ENCODE measurements around the gene ZNF112. TPM values are rescaled to one million over a fixed set of nuclear protein-coding genes. Genes with fewer than 3 reads are reported as not detected.

The ZNF112 gene
- polyA plus RNA-seq, 3 donors, result 0.03 TPM; not detected in 2

DNA sequence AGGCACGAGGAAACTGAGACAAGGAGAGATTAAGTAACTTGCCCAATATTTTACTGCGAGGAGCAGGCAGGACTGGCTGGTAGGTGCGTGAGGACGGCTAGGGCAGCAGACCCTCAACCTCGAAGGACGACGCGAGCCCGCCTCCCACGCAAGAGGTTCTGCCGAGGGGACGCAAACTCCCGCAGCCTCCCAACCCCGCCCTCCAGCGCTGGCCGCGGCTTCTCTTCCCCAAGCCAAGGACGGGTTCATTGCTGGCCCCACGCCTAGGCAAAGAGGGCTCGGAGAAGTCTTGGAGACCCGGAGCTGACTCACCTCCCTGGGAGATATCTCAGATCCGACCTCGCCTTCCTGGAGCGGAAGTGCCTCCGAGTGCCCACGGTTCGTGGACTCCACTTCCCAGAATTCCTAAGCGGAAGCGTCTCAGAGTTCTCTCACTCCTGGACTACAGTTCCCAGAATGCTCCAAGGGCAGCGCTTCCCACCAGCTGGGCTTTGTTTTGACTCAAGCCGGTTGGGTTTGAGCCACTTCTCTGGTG is 51.8 kb downstream of the ZNF112 start, which contains the start of gene ZNF235:
Gene ZNF235 (minus strand): TSS at position 367 of the 535 bp plus-strand sequence. CDS start 1,621 bp downstream, outside the sequence.
- Mint-ChIP-seq H3K36me3 (peaks cover 17 to 21% of the 10 kb centered on the region in 2 donors), H3K27me3 (ENCODE audit: low read depth in 3 of 3) (peaks cover 1 to 3% (median 2%) of the 10 kb centered on the region in 3 donors), H3K4me1 (peaks cover 16% of the 10 kb centered on the region), H3K9me3 (peaks cover 16 to 46% (median 38%) of the 10 kb centered on the region in 7 donors), H3K4me3 (peak within 1 kb of the TSS; percentile 92 to 96), H3K27ac (peak within 1 kb of the TSS in 5 of 7 donors; percentile 37 to 78 (median 64))
- TF ChIP-seq, protein P1, sequence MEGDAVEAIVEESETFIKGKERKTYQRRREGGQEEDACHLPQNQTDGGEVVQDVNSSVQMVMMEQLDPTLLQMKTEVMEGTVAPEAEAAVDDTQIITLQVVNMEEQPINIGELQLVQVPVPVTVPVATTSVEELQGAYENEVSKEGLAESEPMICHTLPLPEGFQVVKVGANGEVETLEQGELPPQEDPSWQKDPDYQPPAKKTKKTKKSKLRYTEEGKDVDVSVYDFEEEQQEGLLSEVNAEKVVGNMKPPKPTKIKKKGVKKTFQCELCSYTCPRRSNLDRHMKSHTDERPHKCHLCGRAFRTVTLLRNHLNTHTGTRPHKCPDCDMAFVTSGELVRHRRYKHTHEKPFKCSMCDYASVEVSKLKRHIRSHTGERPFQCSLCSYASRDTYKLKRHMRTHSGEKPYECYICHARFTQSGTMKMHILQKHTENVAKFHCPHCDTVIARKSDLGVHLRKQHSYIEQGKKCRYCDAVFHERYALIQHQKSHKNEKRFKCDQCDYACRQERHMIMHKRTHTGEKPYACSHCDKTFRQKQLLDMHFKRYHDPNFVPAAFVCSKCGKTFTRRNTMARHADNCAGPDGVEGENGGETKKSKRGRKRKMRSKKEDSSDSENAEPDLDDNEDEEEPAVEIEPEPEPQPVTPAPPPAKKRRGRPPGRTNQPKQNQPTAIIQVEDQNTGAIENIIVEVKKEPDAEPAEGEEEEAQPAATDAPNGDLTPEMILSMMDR (IDR thresholded peaks at IDR 0.05), result no peak
- Histone ChIP-seq H2AFZ (ENCODE audit: insufficient read depth, low read depth, low read length, poor library complexity, severe bottlenecking) (peak within 1 kb of the TSS; percentile 99), H3K4me2 (replicated peaks; ENCODE audit: extremely low read depth, low read length, poor library complexity, severe bottlenecking) (peak within 1 kb of the TSS; percentile 92), H3K4me3 (replicated peaks in 1 of 3; ENCODE audit: low read depth in 2 of 3, low read length in 3 of 3) (peak within 1 kb of the TSS; percentile 70 to 98 (median 93)), H3K36me3 (replicated peaks in 1 of 2; ENCODE audit: control insufficient read depth in 1 of 2, insufficient read depth in 2 of 2, low read length in 2 of 2) (peaks cover 7 to 25% of the 10 kb centered on the region in 2 donors), H3K79me2 (ENCODE audit: insufficient read depth, low read length) (peaks cover 3% of the 10 kb centered on the region), H3K27me3 (ENCODE audit: control insufficient read depth in 2 of 2, insufficient read depth in 2 of 2, low read length in 2 of 2) (no peaks in the 10 kb centered on the region), H3K9me3 (replicated peaks in 1 of 2; ENCODE audit: control insufficient read depth in 1 of 2, insufficient read depth in 1 of 2, low read length in 2 of 2) (peaks cover 14 to 40% of the 10 kb centered on the region in 2 donors), H3K4me1 (ENCODE audit: control insufficient read depth in 1 of 2, insufficient read depth in 2 of 2, low read length in 2 of 2) (peaks cover 12 to 19% of the 10 kb centered on the region in 2 donors), H3K27ac (ENCODE audit: low read depth in 1 of 2, low read length in 2 of 2) (peak within 1 kb of the TSS in 1 of 2 donors; percentile 67), H4K20me1 (ENCODE audit: insufficient read depth, low read length) (no peaks in the 10 kb centered on the region), H3K9ac (ENCODE audit: insufficient read depth, low read length, poor library complexity, severe bottlenecking) (peak within 1 kb of the TSS; percentile 72)
- intact Hi-C loops (cut with micrococcal nuclease), result no loop called here
- peak; percentile 73 to 92 (median 89) for DNase-seq
- WGBS (ENCODE audit: insufficient coverage), result 0% methylated on average over 28 of the region's 31 CpGs

DNA sequence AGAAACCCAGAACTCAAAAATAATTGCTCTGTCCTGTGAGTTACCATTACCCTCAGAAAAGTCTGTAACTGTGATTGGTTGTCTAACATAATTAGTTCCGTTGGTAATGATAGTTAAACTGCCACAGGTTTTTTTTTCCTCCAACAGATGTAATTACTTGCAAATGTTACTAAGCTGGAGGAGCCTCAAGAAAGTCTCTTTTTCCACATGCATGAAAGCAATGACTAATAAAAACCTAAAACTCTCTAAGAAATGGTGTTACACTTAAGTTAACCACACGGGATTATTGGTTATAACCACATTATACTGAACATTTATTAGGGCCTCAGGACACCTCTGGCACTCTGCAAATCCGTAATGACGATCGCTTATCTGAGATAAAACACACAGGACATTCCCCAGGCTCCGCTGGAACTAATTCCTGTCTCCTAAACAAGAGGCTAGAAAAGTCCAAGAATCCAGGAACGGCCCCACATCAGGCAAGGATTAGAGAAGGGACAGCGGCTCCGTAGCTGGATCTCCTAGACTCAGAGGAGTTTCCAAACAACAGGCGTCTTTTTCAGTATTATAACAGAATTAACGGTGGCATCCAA is 52.4 kb downstream of the ZNF112 start:
- H3K9ac ChIP-seq (ENCODE audit: insufficient read depth, low read length, poor library complexity, severe bottlenecking), result peak overlapping the region; percentile 72
- H3K27ac Mint-ChIP-seq, result peak overlapping the region in 3 of 7 donors; percentile 54 to 78 (median 73)
- peak overlapping the region in 1 of 2 donors; percentile 67 for H3K27ac ChIP-seq (ENCODE audit: low read depth in 1 of 2, low read length in 2 of 2)
- WGBS (ENCODE audit: insufficient coverage), result 0% methylated on average over 7 of the region's 11 CpGs
- no peaks in the 10 kb centered on the region for H3K27me3 ChIP-seq (ENCODE audit: control insufficient read depth in 2 of 2, insufficient read depth in 2 of 2, low read length in 2 of 2)
- H3K4me1 ChIP-seq (ENCODE audit: control insufficient read depth in 1 of 2, insufficient read depth in 2 of 2, low read length in 2 of 2), result peaks cover 12 to 19% of the 10 kb centered on the region in 2 donors
- H3K4me1 Mint-ChIP-seq, result peaks cover 16% of the 10 kb centered on the region
- H3K36me3 ChIP-seq (replicated peaks in 1 of 2; ENCODE audit: control insufficient read depth in 1 of 2, insufficient read depth in 2 of 2, low read length in 2 of 2), result peaks cover 14 to 31% of the 10 kb centered on the region in 2 donors
- H3K36me3 Mint-ChIP-seq, result peaks cover 24 to 27% of the 10 kb centered on the region in 2 donors
- H3K4me3 ChIP-seq (replicated peaks in 1 of 3; ENCODE audit: low read depth in 2 of 3, low read length in 3 of 3), result peak overlapping the region; percentile 70 to 98 (median 93)
- no peaks in the 10 kb centered on the region for H4K20me1 ChIP-seq (ENCODE audit: insufficient read depth, low read length)
- H3K9me3 Mint-ChIP-seq, result peaks cover 16 to 42% (median 34%) of the 10 kb centered on the region in 7 donors
- H3K27me3 Mint-ChIP-seq (ENCODE audit: low read depth in 3 of 3), result peaks cover 1 to 3% (median 2%) of the 10 kb centered on the region in 3 donors
- H3K9me3 ChIP-seq (replicated peaks in 1 of 2; ENCODE audit: control insufficient read depth in 1 of 2, insufficient read depth in 1 of 2, low read length in 2 of 2), result peaks cover 14 to 35% of the 10 kb centered on the region in 2 donors
- peaks cover 3% of the 10 kb centered on the region for H3K79me2 ChIP-seq (ENCODE audit: insufficient read depth, low read length)
- TF ChIP-seq, protein P1 (IDR thresholded peaks at IDR 0.05), result no peak
- peak overlapping the region; percentile 99 for H2AFZ ChIP-seq (ENCODE audit: insufficient read depth, low read depth, low read length, poor library complexity, severe bottlenecking)
- peak overlapping the region; percentile 92 for H3K4me2 ChIP-seq (replicated peaks; ENCODE audit: extremely low read depth, low read length, poor library complexity, severe bottlenecking)
- intact Hi-C loops (cut with micrococcal nuclease), result no loop called here
- H3K4me3 Mint-ChIP-seq, result peak overlapping the region; percentile 92 to 96
- no peak for DNase-seq

Measured in CD14-positive monocyte (primary cell).